SU-DHL-6 (cell line): ENCODE measurements around the gene HNRNPH1.

ENCODE experiments used
- H2AFZ ChIP-seq: fragments of 200-600 bp; sonication (generic); 2 replicates; pipeline ENCODE4 v1.6.1; 2014; ENCODE audit warnings: low read depth, mild to moderate bottlenecking, moderate library complexity, mixed read lengths, antibody characterized with exemption, low read length; ENCODE audit not compliant: severe bottlenecking
- H3F3A ChIP-seq: fragments of 200-600 bp; shearing (Covaris generic); 2 replicates; pipeline ENCODE4 v1.6.0; 2016; ENCODE audit warnings: antibody characterized with exemption, mild to moderate bottlenecking; ENCODE audit not compliant: insufficient read depth
- H3K27ac ChIP-seq: fragments of 200-600 bp; sonication (generic); 2 replicates; pipeline ENCODE4 v1.5.1; 2016; ENCODE audit warnings: low read depth, mild to moderate bottlenecking, low read length, moderate library complexity, mixed read lengths
- H3K27me3 ChIP-seq: fragments of 200-600 bp; sonication (generic), shearing (Covaris generic); 2 replicates; pipeline ENCODE4 v1.6.0; 2014; ENCODE audit warnings: mild to moderate bottlenecking, low read length
- H3K36me3 ChIP-seq: fragments of 200-600 bp; sonication (generic); 2 replicates; pipeline ENCODE4 v1.6.1; 2014; ENCODE audit warnings: mild to moderate bottlenecking, low read length, mixed read lengths
- H3K4me2 ChIP-seq: fragments of 300-600, 200-600 bp; shearing (Covaris generic), sonication (generic); 2 replicates; pipeline ENCODE4 v1.6.0; 2014; ENCODE audit warnings: low read length, low read depth, mild to moderate bottlenecking; ENCODE audit not compliant: poor library complexity, severe bottlenecking
- H3K4me3 ChIP-seq: fragments of 200-600 bp; sonication (generic); 2 replicates; pipeline ENCODE4 v1.5.1; 2014; ENCODE audit warnings: antibody characterized with exemption, low read length, mild to moderate bottlenecking, mixed read lengths; ENCODE audit not compliant: insufficient read depth, poor library complexity, severe bottlenecking
- H3K79me2 ChIP-seq: fragments of 200-600 bp; sonication (generic); 2 replicates; pipeline ENCODE4 v1.6.1; 2014; ENCODE audit warnings: mild to moderate bottlenecking, low read length, moderate library complexity; ENCODE audit not compliant: insufficient read depth
- H3K9ac ChIP-seq: fragments of 200-600 bp; sonication (generic); 2 replicates; pipeline ENCODE4 v1.7.0; 2014; ENCODE audit warnings: mild to moderate bottlenecking, low read length
- H3K9me2 ChIP-seq: fragments of 200-600 bp; sonication (generic); replicated peaks from 2 replicates; pipeline ENCODE4 v1.6.1; 2014; ENCODE audit warnings: low read length; ENCODE audit not compliant: insufficient read depth
- H3K9me3 ChIP-seq: fragments of 200-600 bp; sonication (generic); 2 replicates; pipeline ENCODE4 v1.6.1; 2014; ENCODE audit warnings: low read length, mixed read lengths; ENCODE audit not compliant: insufficient read depth
- H4K20me1 ChIP-seq: fragments of 200-600 bp; sonication (generic); 2 replicates; pipeline ENCODE4 v1.6.1; 2014; ENCODE audit warnings: low read depth, mild to moderate bottlenecking, antibody characterized with exemption, low read length, moderate library complexity, mixed read lengths
- EZH2phosphoT487 ChIP-seq: fragments of 200-600 bp; sonication (generic), shearing (Covaris generic); conservative IDR thresholded peaks from 2 replicates; pipeline ENCODE4 v1.6.1; 2018; ENCODE audit warnings: mild to moderate bottlenecking, antibody characterized with exemption, low read length, moderate library complexity, mixed read lengths
- TF ChIP-seq, protein P1 (sequence below): fragments of 200-600 bp; sonication (generic); IDR thresholded peaks from one replicate; pipeline ENCODE4 v1.5.1; 2017; ENCODE audit warnings: antibody characterized with exemption, mild to moderate bottlenecking, low read length, moderate library complexity; ENCODE audit not compliant: insufficient read depth, poor library complexity, severe bottlenecking

HNRNPH1 gene

DNA sequence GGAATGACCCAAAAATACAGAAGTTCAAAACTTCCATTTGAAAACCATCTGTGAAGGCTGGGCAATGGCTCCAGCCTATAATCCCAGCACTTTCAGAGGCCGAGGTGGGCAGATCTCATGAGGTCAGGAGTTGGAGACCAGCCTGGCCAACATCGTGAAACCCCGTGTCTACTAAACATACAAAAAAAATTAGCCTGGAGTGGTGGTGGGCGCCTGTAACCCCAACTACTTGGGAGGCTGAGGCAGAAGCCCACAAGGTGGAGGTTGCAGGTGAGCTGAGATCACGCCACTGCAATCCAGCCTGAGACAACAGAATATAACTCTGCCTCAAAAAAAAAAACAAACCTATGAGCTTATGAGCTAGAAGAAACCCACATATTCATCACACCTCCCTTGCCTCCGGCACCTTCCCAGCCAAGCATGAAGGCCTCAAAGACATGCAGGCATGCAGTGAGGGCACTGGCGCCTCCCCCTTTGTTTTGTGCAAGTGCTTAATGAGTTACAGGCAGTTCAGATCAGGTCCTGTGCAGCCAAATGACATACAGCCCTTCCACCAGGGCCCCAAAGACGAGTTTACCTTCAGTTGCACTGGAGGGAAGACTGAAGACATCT is 9.9 kb downstream of the HNRNPH1 start:
- Histone ChIP-seq H3K4me2 (no peak overlapping the region), H3K36me3 (peaks cover 63% of the 10 kb centered on the region), H3K4me3 (no peak overlapping the region), H3K27me3 (no peaks in the 10 kb centered on the region), H3K79me2 (peaks cover 15% of the 10 kb centered on the region), H3K9me2 (no peaks in the 10 kb centered on the region), H3K27ac (no peak overlapping the region), H3K9ac (no peak overlapping the region), H2AFZ (no peak overlapping the region), H4K20me1 (peaks cover 49% of the 10 kb centered on the region), H3K9me3 (no peaks in the 10 kb centered on the region), H3F3A (peaks cover 89% of the 10 kb centered on the region)
- TF ChIP-seq EZH2phosphoT487: no peak
- TF ChIP-seq, protein P1, sequence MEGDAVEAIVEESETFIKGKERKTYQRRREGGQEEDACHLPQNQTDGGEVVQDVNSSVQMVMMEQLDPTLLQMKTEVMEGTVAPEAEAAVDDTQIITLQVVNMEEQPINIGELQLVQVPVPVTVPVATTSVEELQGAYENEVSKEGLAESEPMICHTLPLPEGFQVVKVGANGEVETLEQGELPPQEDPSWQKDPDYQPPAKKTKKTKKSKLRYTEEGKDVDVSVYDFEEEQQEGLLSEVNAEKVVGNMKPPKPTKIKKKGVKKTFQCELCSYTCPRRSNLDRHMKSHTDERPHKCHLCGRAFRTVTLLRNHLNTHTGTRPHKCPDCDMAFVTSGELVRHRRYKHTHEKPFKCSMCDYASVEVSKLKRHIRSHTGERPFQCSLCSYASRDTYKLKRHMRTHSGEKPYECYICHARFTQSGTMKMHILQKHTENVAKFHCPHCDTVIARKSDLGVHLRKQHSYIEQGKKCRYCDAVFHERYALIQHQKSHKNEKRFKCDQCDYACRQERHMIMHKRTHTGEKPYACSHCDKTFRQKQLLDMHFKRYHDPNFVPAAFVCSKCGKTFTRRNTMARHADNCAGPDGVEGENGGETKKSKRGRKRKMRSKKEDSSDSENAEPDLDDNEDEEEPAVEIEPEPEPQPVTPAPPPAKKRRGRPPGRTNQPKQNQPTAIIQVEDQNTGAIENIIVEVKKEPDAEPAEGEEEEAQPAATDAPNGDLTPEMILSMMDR: no peak

DNA sequence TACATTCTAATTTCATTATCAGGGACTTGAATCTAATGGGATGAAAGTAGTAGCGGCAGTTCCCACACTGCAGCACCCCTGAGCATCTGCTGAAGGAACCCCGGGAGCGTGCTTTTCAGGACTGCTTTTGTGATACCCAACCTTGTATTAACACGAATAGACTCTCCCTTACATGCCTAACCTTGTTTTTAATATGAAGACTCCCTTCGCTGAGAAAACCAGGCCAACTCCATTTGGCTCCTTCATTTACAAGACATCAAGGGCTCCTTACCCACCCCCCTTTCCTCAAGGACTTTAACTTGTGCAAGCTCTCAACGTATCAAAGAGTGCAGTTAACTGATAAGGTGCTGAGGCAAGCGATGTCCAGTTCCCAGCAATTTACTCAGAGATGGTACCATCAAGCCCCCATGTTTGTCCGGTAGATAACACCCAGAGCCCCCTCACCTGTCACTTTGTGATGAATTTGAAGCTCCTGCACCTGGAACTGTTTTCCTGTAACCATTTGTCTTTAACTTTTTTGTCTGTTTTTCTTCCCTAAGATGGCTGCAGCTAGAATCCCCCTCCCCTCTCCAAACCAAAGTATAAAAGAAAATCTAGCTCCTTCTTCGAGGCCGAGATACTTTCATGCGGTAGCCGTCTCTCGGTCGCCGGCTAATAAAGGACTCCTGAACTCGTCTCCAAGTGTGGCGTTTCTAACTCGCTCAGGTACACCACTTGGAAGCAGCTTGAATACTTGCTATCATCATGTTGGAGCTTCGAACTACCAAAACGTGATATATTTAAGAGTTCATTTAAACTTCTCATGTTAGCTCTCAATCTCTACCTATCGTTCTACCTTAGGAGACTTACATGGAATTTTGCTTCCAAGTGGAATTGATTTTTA is 10.7 kb downstream of the HNRNPH1 start:
- H4K20me1 ChIP-seq: peaks cover 42% of the 10 kb centered on the region

DNA sequence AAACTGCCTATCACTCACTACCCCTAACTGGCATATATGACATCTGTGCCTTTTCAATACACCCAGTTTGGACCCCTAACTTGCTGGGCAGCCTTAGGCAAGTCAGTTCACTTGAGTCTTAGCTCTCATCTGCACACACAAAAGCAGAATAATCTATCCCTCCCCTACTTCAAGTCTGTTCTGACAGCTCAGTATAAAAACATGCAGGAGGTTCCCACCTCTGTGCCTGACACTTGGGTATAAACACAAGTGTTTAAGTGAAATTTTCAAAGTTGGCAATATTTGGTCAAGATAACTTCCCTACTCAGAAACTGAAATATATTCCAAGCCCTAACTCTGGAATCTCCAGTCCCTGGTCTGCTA is 12.6 kb downstream of the HNRNPH1 start:
- Histone ChIP-seq H3K4me2 (no peak overlapping the region), H3K9me3 (no peaks in the 10 kb centered on the region), H3K27me3 (no peaks in the 10 kb centered on the region), H2AFZ (no peak overlapping the region), H4K20me1 (peaks cover 23% of the 10 kb centered on the region), H3K9me2 (no peaks in the 10 kb centered on the region), H3K79me2 (no peaks in the 10 kb centered on the region), H3K9ac (no peak overlapping the region), H3F3A (peaks cover 73% of the 10 kb centered on the region), H3K4me3 (no peak overlapping the region), H3K36me3 (peaks cover 36% of the 10 kb centered on the region), H3K27ac (no peak overlapping the region)
- TF ChIP-seq EZH2phosphoT487: no peak
- TF ChIP-seq, protein P1: no peak

More for the DNA sequence above, 10.7 kb downstream of the HNRNPH1 start:
- Histone ChIP-seq H3K9ac (no peak overlapping the region), H3K9me2 (no peaks in the 10 kb centered on the region), H3F3A (peaks cover 89% of the 10 kb centered on the region), H3K36me3 (peaks cover 55% of the 10 kb centered on the region), H3K79me2 (peaks cover 7% of the 10 kb centered on the region; the same call in 1 of the 2 replicates), H3K27ac (no peak overlapping the region), H3K27me3 (no peaks in the 10 kb centered on the region), H3K9me3 (no peaks in the 10 kb centered on the region), H3K4me3 (no peak overlapping the region), H2AFZ (no peak overlapping the region), H3K4me2 (no peak overlapping the region)
- no peak for TF ChIP-seq EZH2phosphoT487
- TF ChIP-seq, protein P1: no peak
